Endothelial cell of umbilical vein (primary cell): Measurements from ENCODE around the gene LONRF2.

Source experiments
- EZH2 ChIP-seq: IDR thresholded peaks from 2 replicates; pipeline ENCODE4 v1.6.1; 2012; ENCODE audit warnings: borderline replicate concordance, low read depth, mild to moderate bottlenecking, moderate library complexity, low read length, inconsistent platforms; ENCODE audit not compliant: severe bottlenecking
- FOS ChIP-seq: IDR thresholded peaks from 2 replicates; pipeline ENCODE4 v1.6.1; 2011; ENCODE audit warnings: mild to moderate bottlenecking, low read length, moderate library complexity, borderline replicate concordance; ENCODE audit not compliant: insufficient read depth
- GATA2 ChIP-seq: IDR thresholded peaks from 2 replicates; pipeline ENCODE4 v1.7.0; 2011; ENCODE audit warnings: low read depth, mild to moderate bottlenecking, moderate library complexity, mixed read lengths, low read length; ENCODE audit not compliant: insufficient read length, insufficient read depth
- JUN ChIP-seq: IDR thresholded peaks from 2 replicates; pipeline ENCODE4 v1.6.1; 2011; ENCODE audit warnings: borderline replicate concordance, low read depth; ENCODE audit not compliant: insufficient read length, insufficient read depth
- MYC ChIP-seq: IDR thresholded peaks from one replicate; pipeline ENCODE4 v1.6.1; 2011; ENCODE audit warnings: mild to moderate bottlenecking, low read depth, low read length
- POLR2A ChIP-seq: IDR thresholded peaks from 2 replicates; pipeline ENCODE4 v1.6.1; 2012; ENCODE audit warnings: low read depth, mild to moderate bottlenecking, control low read depth, low read length
- POLR2AphosphoS5 ChIP-seq: IDR thresholded peaks from 2 replicates; pipeline ENCODE4 v1.6.1; 2012; ENCODE audit warnings: low read depth, mild to moderate bottlenecking, control low read depth, low read length, moderate library complexity; ENCODE audit not compliant: insufficient read depth
- TF ChIP-seq, protein P1 (sequence below), 2 donors: IDR thresholded peaks; 1 replicate in 1 of 2; 2 replicates in 1 of 2; pipeline ENCODE4 v1.5.1; 2011; ENCODE audit warnings: low read length in 2 of 2, mild to moderate bottlenecking in 2 of 2, moderate library complexity in 2 of 2, control low read depth in 1 of 2, inconsistent platforms in 1 of 2, low read depth in 1 of 2; ENCODE audit not compliant: insufficient read depth in 1 of 2; ENCODE audit errors: extremely low read depth in 1 of 2
- TF ChIP-seq, protein P2 (sequence below): IDR thresholded peaks from 2 replicates; pipeline ENCODE4 v1.6.1; 2011; ENCODE audit not compliant: insufficient read depth, insufficient read length

- TF ChIP-seq EZH2: no peak
- TF ChIP-seq, protein P1, sequence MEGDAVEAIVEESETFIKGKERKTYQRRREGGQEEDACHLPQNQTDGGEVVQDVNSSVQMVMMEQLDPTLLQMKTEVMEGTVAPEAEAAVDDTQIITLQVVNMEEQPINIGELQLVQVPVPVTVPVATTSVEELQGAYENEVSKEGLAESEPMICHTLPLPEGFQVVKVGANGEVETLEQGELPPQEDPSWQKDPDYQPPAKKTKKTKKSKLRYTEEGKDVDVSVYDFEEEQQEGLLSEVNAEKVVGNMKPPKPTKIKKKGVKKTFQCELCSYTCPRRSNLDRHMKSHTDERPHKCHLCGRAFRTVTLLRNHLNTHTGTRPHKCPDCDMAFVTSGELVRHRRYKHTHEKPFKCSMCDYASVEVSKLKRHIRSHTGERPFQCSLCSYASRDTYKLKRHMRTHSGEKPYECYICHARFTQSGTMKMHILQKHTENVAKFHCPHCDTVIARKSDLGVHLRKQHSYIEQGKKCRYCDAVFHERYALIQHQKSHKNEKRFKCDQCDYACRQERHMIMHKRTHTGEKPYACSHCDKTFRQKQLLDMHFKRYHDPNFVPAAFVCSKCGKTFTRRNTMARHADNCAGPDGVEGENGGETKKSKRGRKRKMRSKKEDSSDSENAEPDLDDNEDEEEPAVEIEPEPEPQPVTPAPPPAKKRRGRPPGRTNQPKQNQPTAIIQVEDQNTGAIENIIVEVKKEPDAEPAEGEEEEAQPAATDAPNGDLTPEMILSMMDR (IDR thresholded peaks at IDR 0.05; ENCODE audit: extremely low read depth in 1 of 2, insufficient read depth in 1 of 2, low read depth in 1 of 2, low read length in 2 of 2): no peak
- TF ChIP-seq POLR2A: no peak
- TF ChIP-seq POLR2AphosphoS5: no peak
- no peak for TF ChIP-seq MYC
- TF ChIP-seq, protein P2, sequence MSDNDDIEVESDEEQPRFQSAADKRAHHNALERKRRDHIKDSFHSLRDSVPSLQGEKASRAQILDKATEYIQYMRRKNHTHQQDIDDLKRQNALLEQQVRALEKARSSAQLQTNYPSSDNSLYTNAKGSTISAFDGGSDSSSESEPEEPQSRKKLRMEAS: no peak
- no peak for TF ChIP-seq GATA2
- no peak for TF ChIP-seq FOS
- no peak for TF ChIP-seq JUN
Measured at GRCh38 chr2:100248044-100248330, 74.3 kb downstream of the LONRF2 start.
